GM23248 (cell line): ENCODE data around the gene ENTPD3. TPM values are rescaled to one million over a fixed set of nuclear protein-coding genes. Genes with fewer than 3 reads are reported as not detected.
A peak's percentile ranks its signal among the peaks of the same experiment; 100 is the strongest.

Source experiments
- DNase-seq: peaks from one replicate; pipeline ENCODE4 v3.0.0-alpha.2; 2015
- H2AFZ ChIP-seq: fragments of 200-600 bp; sonication (generic); 2 replicates; pipeline ENCODE4 v1.6.1; 2016; ENCODE audit warnings: antibody characterized with exemption
- H3F3A ChIP-seq: fragments of 200-600 bp; sonication (generic); 2 replicates; pipeline ENCODE4 v1.6.1; 2016; ENCODE audit warnings: mild to moderate bottlenecking, antibody characterized with exemption, mixed run types; ENCODE audit not compliant: insufficient read depth
- H3K27ac ChIP-seq: fragments of 200-600 bp; sonication (generic); 2 replicates; pipeline ENCODE4 v1.5.1; 2016; ENCODE audit warnings: mild to moderate bottlenecking
- H3K27me3 ChIP-seq: fragments of 200-600 bp; sonication (generic); replicated peaks from 2 replicates; pipeline ENCODE4 v1.6.1; 2016; ENCODE audit warnings: mild to moderate bottlenecking; ENCODE audit not compliant: insufficient read depth
- H3K36me3 ChIP-seq: fragments of 200-600 bp; sonication (generic); 2 replicates; pipeline ENCODE4 v1.6.1; 2016; ENCODE audit warnings: low read depth, mild to moderate bottlenecking
- H3K4me1 ChIP-seq: fragments of 200-600 bp; sonication (generic); 2 replicates; pipeline ENCODE4 v1.6.1; 2016; ENCODE audit warnings: mild to moderate bottlenecking; ENCODE audit not compliant: insufficient read depth
- H3K4me2 ChIP-seq: fragments of 200-600 bp; sonication (generic); one replicate; pipeline ENCODE4 v1.6.1; 2016; ENCODE audit warnings: mild to moderate bottlenecking; ENCODE audit not compliant: unreplicated experiment
- H3K4me3 ChIP-seq: fragments of 200-600 bp; sonication (generic); 2 replicates; pipeline ENCODE4 v1.5.1; 2016; ENCODE audit warnings: mild to moderate bottlenecking
- H3K79me2 ChIP-seq: fragments of 200-600 bp; sonication (generic); 2 replicates; pipeline ENCODE4 v1.6.1; 2016; ENCODE audit warnings: mild to moderate bottlenecking; ENCODE audit not compliant: insufficient read depth
- H3K9ac ChIP-seq: fragments of 200-600 bp; sonication (generic); 2 replicates; pipeline ENCODE4 v1.6.1; 2016; ENCODE audit warnings: mild to moderate bottlenecking
- H3K9me2 ChIP-seq: fragments of 200-600 bp; sonication (generic); 2 replicates; pipeline ENCODE4 v1.6.1; 2016; ENCODE audit warnings: mixed run types, mild to moderate bottlenecking, moderate library complexity; ENCODE audit not compliant: insufficient read depth
- H3K9me3 ChIP-seq: fragments of 200-600 bp; sonication (generic); one replicate; pipeline ENCODE4 v1.6.1; 2017; ENCODE audit warnings: low read depth
- H4K20me1 ChIP-seq: fragments of 200-600 bp; sonication (generic); 2 replicates; pipeline ENCODE4 v1.6.0; 2016; ENCODE audit not compliant: insufficient read depth
- EZH2 ChIP-seq: fragments of 200-600 bp; sonication (generic); IDR thresholded peaks from 2 replicates; pipeline ENCODE4 v1.6.1; 2018; ENCODE audit warnings: antibody characterized with exemption, mild to moderate bottlenecking; ENCODE audit not compliant: insufficient read depth, poor library complexity, severe bottlenecking
- EZH2phosphoT487 ChIP-seq: fragments of 200-600 bp; sonication (generic); IDR thresholded peaks from 2 replicates; pipeline ENCODE4 v1.6.1; 2018; ENCODE audit warnings: antibody characterized with exemption, moderate library complexity, mild to moderate bottlenecking, low read depth; ENCODE audit not compliant: insufficient read depth
- WGBS, 2 experiments: methylation state at CpG; one replicate each; pipeline ENCODE4 v1.1.6; 2015 to 2017; ENCODE audit warnings: low lambda C conversion rate in 2 of 2, low coverage in 1 of 2; ENCODE audit errors: missing lambda C conversion rate in 2 of 2; 5-methylcytosine and 5-hydroxymethylcytosine counted together
- in situ Hi-C: fragments of 300-500 bp; cut with MboI; formaldehyde crosslinking; loops from 2 replicates; pipeline ENCODE4 v1.15.0; 2020
- polyA plus RNA-seq: library from polyadenylated mRNA; unstranded; fragments of >200 nt; fragmentation: Nextera tagmentation; extraction: Ambion mirVana; gene quantifications from 2 replicates; pipeline ENCODE4 v1.2.1, GENCODE V29; 2016
- total RNA-seq: library from RNA; depleted of rRNA; stranded (reverse); fragments of >200 nt; shearing (Covaris generic); gene quantifications from 2 replicates; pipeline ENCODE4 v1.2.3, GENCODE V29; 2014

The ENTPD3 gene
- total and polyA plus RNA-seq, 2 experiments from 2014 or later, result not detected

GRCh38 chr3:40452876-40453730 lies 66.1 kb downstream of the ENTPD3 start:
- Histone ChIP-seq H3F3A (peaks cover 19% of the 10 kb centered on the region; the same call in 1 of the 2 replicates), H3K79me2 (peaks cover 20% of the 10 kb centered on the region), H3K9me2 (no peaks in the 10 kb centered on the region), H3K27ac (peak overlapping the region; percentile 71), H3K9ac (peak overlapping the region; percentile 87), H3K4me2 (peak overlapping the region; percentile 92), H3K36me3 (peaks cover 3% of the 10 kb centered on the region; the same call in 1 of the 2 replicates), H3K27me3 (no peaks in the 10 kb centered on the region), H3K4me1 (peaks cover 4% of the 10 kb centered on the region; the same call in 1 of the 2 replicates), H3K4me3 (peak overlapping the region; percentile 82), H4K20me1 (no peaks in the 10 kb centered on the region), H3K9me3 (no peaks in the 10 kb centered on the region), H2AFZ (peak overlapping the region; percentile 97)
- peak; percentile 100 for DNase-seq
- in situ Hi-C loops, result no loop called here
- WGBS, 2 experiments, result 0 to 2% methylated on average over 38 to 40 of the region's 41 CpGs
- TF ChIP-seq EZH2 (no peak), EZH2phosphoT487 (no peak)

GRCh38 chr3:40453933-40454332 lies 66.9 kb downstream of the ENTPD3 start:
- in situ Hi-C loops, result no loop called here
- Histone ChIP-seq H4K20me1 (no peaks in the 10 kb centered on the region), H3K4me1 (peaks cover 12% of the 10 kb centered on the region; the same call in 1 of the 2 replicates), H3K9me2 (no peaks in the 10 kb centered on the region), H3K4me3 (peak overlapping the region; percentile 82), H3K79me2 (peaks cover 28% of the 10 kb centered on the region), H3K9me3 (no peaks in the 10 kb centered on the region), H3K9ac (peak overlapping the region; percentile 87), H3K27ac (peak overlapping the region; percentile 70), H3K4me2 (peak overlapping the region; percentile 92), H3K27me3 (no peaks in the 10 kb centered on the region), H2AFZ (peak overlapping the region; percentile 97), H3F3A (peaks cover 27% of the 10 kb centered on the region; the same call in 1 of the 2 replicates), H3K36me3 (peaks cover 11% of the 10 kb centered on the region)
- DNase-seq, result no peak
- 27 to 29% methylated on average over 6 of the region's 6 CpGs for WGBS, 2 experiments
- no peak for TF ChIP-seq EZH2phosphoT487
- TF ChIP-seq EZH2, result no peak

GRCh38 chr3:40455328-40455727 lies 68.3 kb downstream of the ENTPD3 start:
- H2AFZ ChIP-seq, result no peak overlapping the region
- peaks cover 42% of the 10 kb centered on the region for H3K79me2 ChIP-seq
- H3F3A ChIP-seq, result peaks cover 38% of the 10 kb centered on the region; the same call in 1 of the 2 replicates
- H3K4me1 ChIP-seq, result peaks cover 22% of the 10 kb centered on the region; the same call in 1 of the 2 replicates
- no peaks in the 10 kb centered on the region for H3K27me3 ChIP-seq
- DNase-seq, result no peak
- 87 to 88% methylated on average over 4 of the region's 4 CpGs for WGBS, 2 experiments
- no peaks in the 10 kb centered on the region for H4K20me1 ChIP-seq
- no peaks in the 10 kb centered on the region for H3K9me2 ChIP-seq
- H3K9ac ChIP-seq, result no peak overlapping the region
- no peaks in the 10 kb centered on the region for H3K9me3 ChIP-seq
- no peak overlapping the region for H3K27ac ChIP-seq
- no peak overlapping the region for H3K4me3 ChIP-seq
- TF ChIP-seq EZH2 (no peak), EZH2phosphoT487 (no peak)
- H3K4me2 ChIP-seq, result no peak overlapping the region
- in situ Hi-C loops, result no loop called here
- H3K36me3 ChIP-seq, result peaks cover 24% of the 10 kb centered on the region

- peak overlapping the region; percentile 84 for H3K27ac ChIP-seq
- H3F3A ChIP-seq, result peaks cover 49% of the 10 kb centered on the region
- H3K4me1 ChIP-seq, result peaks cover 23% of the 10 kb centered on the region; the same call in 1 of the 2 replicates
- no peaks in the 10 kb centered on the region for H3K9me2 ChIP-seq
- H3K79me2 ChIP-seq, result peaks cover 53% of the 10 kb centered on the region
- H3K9ac ChIP-seq, result peak overlapping the region; percentile 97
- H4K20me1 ChIP-seq, result no peaks in the 10 kb centered on the region
- H3K36me3 ChIP-seq, result peaks cover 35% of the 10 kb centered on the region
- WGBS, 2 experiments, result 66 to 69% methylated on average over 29 of the region's 29 CpGs
- in situ Hi-C loops, result no loop called here
- TF ChIP-seq EZH2phosphoT487 (no peak), EZH2 (no peak)
- peak overlapping the region; percentile 91 for H3K4me3 ChIP-seq
- no peaks in the 10 kb centered on the region for H3K27me3 ChIP-seq
- peak overlapping the region; percentile 87 for H3K4me2 ChIP-seq
- H3K9me3 ChIP-seq, result no peaks in the 10 kb centered on the region
- DNase-seq, result no peak
- H2AFZ ChIP-seq, result peak overlapping the region; percentile 95
Measured at GRCh38 chr3:40456279-40456939, 69.4 kb downstream of the ENTPD3 start.
